Gastroesophageal sphincter (tissue), 4 donors: ENCODE data around the gene ZSCAN23. TPM values are rescaled to one million over a fixed set of nuclear protein-coding genes. Genes with fewer than 3 reads are reported as not detected.
"Not testable (repeated sequence)": the region's sequence is repeated elsewhere in the genome, so short reads cannot be mapped to it uniquely, and the experiment has no call there.

Experiments
- ATAC-seq: fragments of 150-250 bp; one replicate; pipeline ENCODE4 v1.9.1; 2016; ENCODE audit warnings: mild to moderate bottlenecking, moderate library complexity
- H3K27ac ChIP-seq, 4 donors: fragments of 200-600 bp; sonication (generic) in 3 of 4; 1 replicate in 3 of 4; 2 replicates in 1 of 4; pipeline ENCODE4 v1.5.1; 2016 to 2019
- H3K27me3 ChIP-seq: fragments of 200-600 bp; sonication (generic); one replicate; pipeline ENCODE4 v1.5.1; 2019
- H3K36me3 ChIP-seq, 2 donors: fragments of 200-600 bp; sonication (generic); one replicate each; pipeline ENCODE4 v1.5.1; 2019; ENCODE audit warnings: control low read depth in 1 of 2
- H3K4me1 ChIP-seq, 3 donors: fragments of 200-600 bp; sonication (generic); 1 replicate in 2 of 3; 2 replicates in 1 of 3; pipeline ENCODE4 v1.5.1; 2016 to 2019; ENCODE audit warnings: control low read depth in 2 of 3
- H3K4me3 ChIP-seq, 2 donors: fragments of 200-600 bp; sonication (generic); one replicate each; pipeline ENCODE4 v1.5.1; 2019; ENCODE audit warnings: mild to moderate bottlenecking in 1 of 2, moderate library complexity in 1 of 2
- H3K9me3 ChIP-seq, 3 donors: fragments of 200-600 bp; sonication (generic); one replicate each; pipeline ENCODE4 v1.5.1; 2017 to 2019; ENCODE audit warnings: control low read depth in 2 of 3
- EP300 ChIP-seq: sonication (generic); formaldehyde crosslinking; IDR thresholded peaks from one replicate; pipeline ENCODE4 v1.6.1; 2017; ENCODE audit warnings: antibody characterized with exemption, mild to moderate bottlenecking
- POLR2A ChIP-seq, 2 donors: fragments of 450-650 bp; IDR thresholded peaks; one replicate each; pipeline ENCODE4 v1.6.1; 2017; ENCODE audit warnings: antibody characterized with exemption in 2 of 2, mild to moderate bottlenecking in 2 of 2, moderate library complexity in 1 of 2
- POLR2AphosphoS5 ChIP-seq: sonication (generic); formaldehyde crosslinking; IDR thresholded peaks from one replicate; pipeline ENCODE4 v1.6.1; 2017; ENCODE audit warnings: antibody characterized with exemption
- WGBS, 2 donors: methylation state at CpG; one replicate each; pipeline ENCODE4 v1.1.5; 2018; ENCODE audit warnings: low coverage in 1 of 2; 5-methylcytosine and 5-hydroxymethylcytosine counted together
- total RNA-seq, 4 donors: library from RNA; depleted of rRNA; stranded (reverse); fragments of >200 nt; gene quantifications; one replicate each; pipeline ENCODE4 v1.1.0, GENCODE V29; 2016
- TF ChIP-seq, protein P1 (sequence below), 4 experiments: fragments of 200-600 bp in 2 of 4; fragments of 450-650 bp in 2 of 4; sonication (generic) in 1 of 4; IDR thresholded peaks; one replicate each; pipeline ENCODE4 v1.5.1; 2017 to 2019; ENCODE audit warnings: antibody characterized with exemption in 4 of 4, mild to moderate bottlenecking in 2 of 4, moderate library complexity in 2 of 4

ZSCAN23 gene
- total RNA-seq, 4 donors from 2014 or later: 2.6 to 8.1 (median 2.8) TPM

GRCh38 chr6:28410767-28411166 lies 32.5 kb downstream of the ZSCAN23 start:
- Histone ChIP-seq H3K4me1 (no peaks in the 10 kb centered on the region), H3K27ac (no peak overlapping the region), H3K4me3 (no peak overlapping the region), H3K9me3 (no peaks in the 10 kb centered on the region), H3K27me3 (peaks cover 4% of the 10 kb centered on the region), H3K36me3 (no peaks in the 10 kb centered on the region)
- no peak for TF ChIP-seq POLR2AphosphoS5
- no peak for TF ChIP-seq EP300
- TF ChIP-seq POLR2A (IDR thresholded peaks at IDR 0.05): no peak
- TF ChIP-seq, protein P1, sequence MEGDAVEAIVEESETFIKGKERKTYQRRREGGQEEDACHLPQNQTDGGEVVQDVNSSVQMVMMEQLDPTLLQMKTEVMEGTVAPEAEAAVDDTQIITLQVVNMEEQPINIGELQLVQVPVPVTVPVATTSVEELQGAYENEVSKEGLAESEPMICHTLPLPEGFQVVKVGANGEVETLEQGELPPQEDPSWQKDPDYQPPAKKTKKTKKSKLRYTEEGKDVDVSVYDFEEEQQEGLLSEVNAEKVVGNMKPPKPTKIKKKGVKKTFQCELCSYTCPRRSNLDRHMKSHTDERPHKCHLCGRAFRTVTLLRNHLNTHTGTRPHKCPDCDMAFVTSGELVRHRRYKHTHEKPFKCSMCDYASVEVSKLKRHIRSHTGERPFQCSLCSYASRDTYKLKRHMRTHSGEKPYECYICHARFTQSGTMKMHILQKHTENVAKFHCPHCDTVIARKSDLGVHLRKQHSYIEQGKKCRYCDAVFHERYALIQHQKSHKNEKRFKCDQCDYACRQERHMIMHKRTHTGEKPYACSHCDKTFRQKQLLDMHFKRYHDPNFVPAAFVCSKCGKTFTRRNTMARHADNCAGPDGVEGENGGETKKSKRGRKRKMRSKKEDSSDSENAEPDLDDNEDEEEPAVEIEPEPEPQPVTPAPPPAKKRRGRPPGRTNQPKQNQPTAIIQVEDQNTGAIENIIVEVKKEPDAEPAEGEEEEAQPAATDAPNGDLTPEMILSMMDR (IDR thresholded peaks at IDR 0.05): no peak
- 96 to 100% methylated on average over 2 of the region's 2 CpGs for WGBS, 2 donors
- no peak for ATAC-seq

- Histone ChIP-seq H3K27ac (no peak overlapping the region), H3K9me3 (no peaks in the 10 kb centered on the region), H3K4me1 (no peaks in the 10 kb centered on the region), H3K27me3 (peaks cover 24% of the 10 kb centered on the region), H3K36me3 (no peaks in the 10 kb centered on the region), H3K4me3 (no peak overlapping the region)
- TF ChIP-seq, protein P1 (IDR thresholded peaks at IDR 0.05): no peak
- WGBS, 2 donors: 64 to 78% methylated on average over 4 to 5 of the region's 5 CpGs
- no peak for ATAC-seq
Measured at GRCh38 chr6:28408076-28408802, 35.1 kb downstream of the ZSCAN23 start.

GRCh38 chr6:28407401-28407800 lies 35.9 kb downstream of the ZSCAN23 start:
- H3K36me3 ChIP-seq: no peaks in the 10 kb centered on the region
- no peak overlapping the region for H3K27ac ChIP-seq
- TF ChIP-seq POLR2AphosphoS5: no peak
- TF ChIP-seq, protein P1 (IDR thresholded peaks at IDR 0.05): no peak
- no peak for TF ChIP-seq POLR2A (IDR thresholded peaks at IDR 0.05)
- no peak for TF ChIP-seq EP300
- H3K27me3 ChIP-seq: peaks cover 24% of the 10 kb centered on the region
- H3K4me3 ChIP-seq: no peak overlapping the region
- 40 to 59% methylated on average over 2 of the region's 2 CpGs for WGBS, 2 donors
- no peaks in the 10 kb centered on the region for H3K4me1 ChIP-seq
- H3K9me3 ChIP-seq: no peaks in the 10 kb centered on the region
- ATAC-seq: no peak

DNA sequence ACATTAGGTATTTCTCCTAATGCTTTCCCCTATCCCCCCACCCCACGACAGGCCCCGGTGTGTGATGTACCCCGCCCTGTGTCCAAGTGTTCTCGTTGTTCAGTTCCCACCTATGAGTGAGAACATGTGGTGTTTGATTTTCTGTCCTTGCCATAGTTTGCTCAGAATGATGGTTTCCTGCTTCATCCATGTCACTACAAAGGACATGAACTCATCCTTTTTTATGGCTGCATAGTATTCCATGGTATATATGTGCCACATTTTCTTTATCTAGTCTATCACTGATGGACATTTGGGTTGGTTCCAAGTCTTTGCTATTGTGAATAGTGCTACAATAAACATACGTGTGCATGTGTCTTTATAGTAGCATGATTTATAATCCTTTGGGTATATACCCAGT lies 39.4 kb downstream of the ZSCAN23 start:
- peaks cover 20% of the 10 kb centered on the region for H3K27me3 ChIP-seq
- not testable (repeated sequence) for H3K4me3 ChIP-seq, H3K27ac ChIP-seq, ATAC-seq, H3K36me3 ChIP-seq, H3K9me3 ChIP-seq, H3K4me1 ChIP-seq
- WGBS, 2 donors: 50 to 84% methylated on average over 1 to 5 of the region's 5 CpGs

- no peaks in the 10 kb centered on the region for H3K9me3 ChIP-seq
- peaks cover 20% of the 10 kb centered on the region for H3K27me3 ChIP-seq
- peaks cover 0 to 9% of the 10 kb centered on the region in 2 donors for H3K36me3 ChIP-seq
- peaks cover 0 to 26% (median 10%) of the 10 kb centered on the region in 3 donors for H3K4me1 ChIP-seq
- no peak for ATAC-seq
- 0 to 73% methylated on average over 1 to 2 of the region's 2 CpGs for WGBS, 2 donors
- no peak overlapping the region for H3K27ac ChIP-seq
- TF ChIP-seq POLR2A (IDR thresholded peaks at IDR 0.05) (no peak), EP300 (no peak), POLR2AphosphoS5 (no peak)
- TF ChIP-seq, protein P1 (IDR thresholded peaks at IDR 0.05): no peak
- no peak overlapping the region for H3K4me3 ChIP-seq
Measured at GRCh38 chr6:28402197-28402596, 41.1 kb downstream of the ZSCAN23 start.
